Glomerular visceral epithelial cell (primary cell): Measurements from ENCODE around the gene DPF1.

Experiments used
- DNase-seq: peaks from one replicate; pipeline ENCODE4 v3.0.0-alpha.2; 2016; ENCODE audit errors: extremely low spot score

The DPF1 gene

GRCh38 chr19:38197937-38198704, 25.9 kb downstream of the DPF1 start:
- no peak for DNase-seq

- DNase-seq, result no peak
These were observed 26.9 kb downstream of the DPF1 start for GRCh38 chr19:38196948-38197656.

DNA sequence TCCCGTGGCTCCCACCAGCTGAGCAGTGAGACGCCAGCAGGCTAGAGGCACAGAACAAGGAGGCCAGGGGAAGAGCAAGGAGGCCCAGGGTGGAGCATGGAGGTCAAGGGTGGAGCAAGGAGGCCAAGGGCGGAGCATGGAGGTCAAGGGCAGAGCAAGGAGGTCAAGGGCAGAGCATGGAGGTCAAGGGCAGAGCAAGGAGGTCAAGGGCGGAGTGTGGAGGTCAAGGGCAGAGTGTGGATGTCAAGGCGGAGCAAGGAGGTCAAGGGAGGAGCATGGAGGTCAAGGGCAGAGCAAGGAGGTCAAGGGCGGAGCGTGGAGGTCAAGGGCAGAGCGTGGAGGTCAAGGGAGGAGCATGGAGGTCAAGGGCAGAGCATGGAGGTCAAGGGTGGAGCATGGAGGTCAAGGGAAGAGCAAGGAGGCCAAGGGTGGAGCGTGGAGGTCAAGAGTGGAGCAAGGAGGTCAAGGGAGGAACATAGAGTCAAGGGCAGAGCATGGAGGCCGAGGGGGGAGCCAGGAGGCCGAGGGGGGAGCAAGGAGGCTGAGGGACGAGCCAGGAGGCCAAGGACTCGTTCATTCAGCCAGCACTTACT, 27.7 kb downstream of the DPF1 start:
- DNase-seq, result no peak

DNA sequence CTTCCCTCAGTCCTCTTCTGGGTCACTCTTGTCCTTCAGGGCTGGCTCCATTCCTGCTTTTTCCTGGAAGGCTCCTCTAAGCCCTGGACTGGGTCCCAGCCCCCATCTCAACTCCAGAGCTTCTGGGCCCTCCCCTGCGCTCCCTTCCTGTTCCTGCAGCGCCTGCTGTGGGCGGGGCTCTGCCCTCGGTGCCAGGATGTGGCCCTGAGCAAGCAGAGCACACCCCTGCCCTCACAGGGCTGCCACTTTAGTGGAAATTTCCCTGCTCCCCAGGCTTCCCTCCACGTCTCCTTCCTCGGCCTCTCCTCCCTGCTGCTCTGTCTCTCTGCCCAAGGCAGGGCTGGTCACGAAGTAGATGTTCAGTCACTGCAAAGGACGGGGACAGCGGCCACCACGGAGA, 28.8 kb downstream of the DPF1 start:
- DNase-seq, result no peak

GRCh38 chr19:38194061-38194701, 29.8 kb downstream of the DPF1 start:
- DNase-seq, result no peak

- DNase-seq, result no peak
These were observed 30.6 kb downstream of the DPF1 start for GRCh38 chr19:38193445-38193844.

- no peak for DNase-seq
These were observed 32.3 kb downstream of the DPF1 start for GRCh38 chr19:38191747-38192146.

DNA sequence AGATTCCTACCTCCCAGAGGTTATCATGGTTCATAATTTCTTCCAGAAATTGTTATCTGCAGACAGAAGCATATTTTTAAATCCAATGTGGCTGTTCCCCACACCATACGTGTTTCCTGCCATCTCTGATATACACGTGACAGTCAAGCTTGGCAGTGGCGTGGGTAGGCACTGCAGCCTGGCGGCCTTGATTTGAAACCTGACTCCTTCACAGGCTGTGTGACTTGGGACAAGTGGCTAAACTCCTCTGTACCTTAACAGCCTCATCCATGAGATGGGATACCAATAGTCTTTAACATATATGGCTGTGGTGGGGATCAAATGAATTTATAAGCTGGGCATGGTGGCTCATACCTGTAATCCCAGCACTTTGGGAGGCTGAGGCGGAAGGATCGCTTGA, 33.2 kb downstream of the DPF1 start:
- no peak for DNase-seq

GRCh38 chr19:38190061-38190460, 34.0 kb downstream of the DPF1 start:
- DNase-seq, result no peak

GRCh38 chr19:38185562-38185961, 38.5 kb downstream of the DPF1 start:
- DNase-seq, result no peak

- no peak for DNase-seq
These were observed 39.2 kb downstream of the DPF1 start for GRCh38 chr19:38184815-38185214.

DNA sequence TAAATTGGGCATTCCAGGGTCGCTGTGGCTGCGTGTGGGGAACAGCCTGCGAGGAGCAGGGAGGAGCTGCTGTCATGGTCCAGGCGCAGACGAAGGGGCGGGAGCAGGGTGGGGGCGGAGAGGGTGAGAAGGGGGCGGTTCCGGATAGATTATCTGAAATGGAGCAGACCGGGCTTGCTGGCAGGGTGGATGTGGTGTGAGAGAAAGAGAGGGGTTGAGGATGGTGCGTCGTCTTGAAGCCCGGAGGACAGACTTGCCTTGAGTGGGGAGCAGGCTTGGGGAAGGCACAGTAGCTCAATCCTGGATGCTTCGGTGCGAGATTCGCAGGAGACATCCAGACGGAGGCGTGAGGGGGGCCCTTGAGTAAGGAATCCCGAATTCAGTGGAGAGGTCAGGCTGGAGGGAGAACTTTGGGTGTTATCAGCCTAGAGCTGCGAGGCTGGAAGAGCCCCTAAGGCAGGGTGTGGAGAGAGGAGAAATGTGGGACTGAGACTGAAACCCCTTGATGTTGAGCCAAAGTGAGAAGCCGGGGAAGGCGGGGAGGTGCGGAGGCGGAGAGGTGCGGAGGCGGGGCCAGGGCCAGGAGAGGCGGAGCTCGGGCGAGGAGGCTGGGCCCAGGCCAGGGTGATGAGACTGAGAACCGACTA, 40.6 kb downstream of the DPF1 start:
- no peak for DNase-seq

DNA sequence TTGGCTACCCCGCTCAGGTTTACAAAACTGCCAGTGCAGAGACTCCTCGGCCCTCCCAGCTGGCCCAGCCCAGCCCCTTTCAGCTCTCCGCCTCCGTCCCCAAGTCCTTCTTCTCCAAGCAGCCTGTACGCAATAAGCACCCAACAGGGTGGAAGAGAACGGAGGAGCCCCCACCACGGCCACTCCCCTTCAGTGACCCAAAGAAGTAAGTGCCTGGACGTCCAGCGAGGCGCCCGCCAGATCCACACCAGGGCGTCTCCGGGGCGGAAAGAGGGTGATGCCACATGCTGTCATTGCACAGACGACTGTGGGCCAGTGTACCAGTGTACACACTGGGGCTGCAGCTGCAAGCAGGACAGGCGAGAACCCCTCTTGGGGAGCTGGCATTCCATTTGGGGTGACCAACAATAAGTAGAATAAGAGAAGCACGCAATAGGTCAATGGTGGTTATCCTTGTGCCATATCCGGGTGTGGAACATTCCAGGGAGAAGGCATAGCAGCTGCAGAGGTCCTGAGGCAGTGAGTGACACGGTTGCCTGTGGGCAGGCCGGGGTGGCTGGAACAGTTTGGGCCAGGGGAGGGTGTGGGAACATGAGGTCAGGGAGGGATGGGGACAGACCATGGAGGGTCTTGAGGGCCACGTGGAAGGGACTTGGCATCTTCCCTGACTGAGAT, 41.3 kb downstream of the DPF1 start:
- no peak for DNase-seq

- DNase-seq, result no peak
These were observed 44.0 kb downstream of the DPF1 start for GRCh38 chr19:38180071-38180470.

- DNase-seq, result no peak
These were observed 48.6 kb downstream of the DPF1 start for GRCh38 chr19:38175422-38175821.

GRCh38 chr19:38173291-38174041, 50.6 kb downstream of the DPF1 start:
- no peak for DNase-seq

DNA sequence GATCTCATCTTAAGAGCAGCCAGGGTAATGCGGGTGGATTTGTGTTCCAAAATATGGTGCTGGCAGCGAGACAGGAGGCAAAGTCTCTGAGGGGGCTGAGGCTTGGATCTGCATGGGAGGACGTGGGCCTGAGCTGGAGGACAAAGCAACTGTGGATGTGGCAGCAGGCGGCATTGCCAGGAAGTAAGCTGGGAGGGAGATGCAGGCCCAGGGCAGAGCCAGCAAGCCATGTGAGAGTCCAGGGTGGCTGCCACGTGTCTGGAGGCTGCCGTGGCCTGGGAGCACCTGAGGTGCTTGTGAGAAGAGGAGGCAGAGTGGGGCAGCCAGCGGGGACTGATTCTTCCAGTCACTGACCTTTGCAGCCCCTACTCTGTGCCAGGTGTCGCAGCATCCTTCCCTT, 52.0 kb downstream of the DPF1 start:
- no peak for DNase-seq

GRCh38 chr19:38170334-38170733, 53.7 kb downstream of the DPF1 start:
- DNase-seq, result no peak

GRCh38 chr19:38168637-38169036, 55.4 kb downstream of the DPF1 start:
- DNase-seq, result no peak

DNA sequence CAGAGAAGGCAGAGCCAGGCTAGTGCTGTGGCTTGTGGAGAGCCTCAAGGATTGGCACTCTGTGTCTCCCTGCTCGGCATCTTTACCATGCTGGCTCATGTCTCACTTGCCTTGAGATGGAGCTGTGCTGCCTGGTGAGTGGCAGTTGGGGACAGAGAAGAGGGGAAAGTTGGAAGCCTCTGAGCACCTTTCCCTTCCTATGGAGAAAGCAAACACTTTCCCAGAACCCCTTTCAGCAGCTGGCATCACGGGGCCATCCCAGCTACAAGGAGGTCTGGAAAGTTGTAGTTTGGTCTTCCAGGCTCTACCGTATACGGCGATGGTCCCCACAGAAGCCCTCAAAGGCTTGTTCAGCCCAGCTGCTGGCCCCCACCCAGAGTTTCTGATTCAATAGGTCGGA, 58.7 kb downstream of the DPF1 start:
- DNase-seq, result no peak

DNA sequence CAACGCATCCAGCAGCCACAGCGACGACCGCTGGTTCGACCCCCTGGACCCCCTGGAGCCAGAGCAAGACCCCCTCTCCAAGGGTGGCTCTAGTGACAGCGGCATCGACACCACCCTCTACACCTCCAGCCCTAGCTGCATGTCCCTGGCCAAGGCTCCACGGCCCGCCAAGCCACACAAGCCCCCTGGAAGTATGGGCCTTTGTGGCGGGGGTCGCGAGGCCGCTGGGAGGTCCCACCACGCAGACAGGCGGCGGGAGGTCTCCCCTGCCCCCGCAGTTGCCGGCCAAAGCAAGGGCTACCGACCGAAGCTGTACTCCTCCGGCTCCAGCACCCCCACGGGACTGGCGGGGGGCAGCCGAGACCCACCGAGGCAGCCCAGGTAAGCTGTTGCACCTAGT, 59.5 kb downstream of the DPF1 start:
- DNase-seq, result no peak
